Neural cell (in vitro differentiated cells): ENCODE data around the gene MED26.

Experiments used
- CTCF ChIP-seq: fragments of 450-650 bp; IDR thresholded peaks from 2 replicates; pipeline ENCODE4 v1.5.1; 2014; ENCODE audit warnings: antibody characterized with exemption, mild to moderate bottlenecking, moderate library complexity; ENCODE audit not compliant: poor library complexity, severe bottlenecking
- EP300 ChIP-seq: fragments of 450-650 bp; conservative IDR thresholded peaks from 2 replicates; pipeline ENCODE4 v1.6.1; 2014; ENCODE audit warnings: antibody characterized with exemption, mild to moderate bottlenecking, moderate library complexity; ENCODE audit not compliant: poor library complexity, severe bottlenecking
- POLR2AphosphoS5 ChIP-seq: IDR thresholded peaks from 2 replicates; pipeline ENCODE4 v1.6.1; 2012

DNA sequence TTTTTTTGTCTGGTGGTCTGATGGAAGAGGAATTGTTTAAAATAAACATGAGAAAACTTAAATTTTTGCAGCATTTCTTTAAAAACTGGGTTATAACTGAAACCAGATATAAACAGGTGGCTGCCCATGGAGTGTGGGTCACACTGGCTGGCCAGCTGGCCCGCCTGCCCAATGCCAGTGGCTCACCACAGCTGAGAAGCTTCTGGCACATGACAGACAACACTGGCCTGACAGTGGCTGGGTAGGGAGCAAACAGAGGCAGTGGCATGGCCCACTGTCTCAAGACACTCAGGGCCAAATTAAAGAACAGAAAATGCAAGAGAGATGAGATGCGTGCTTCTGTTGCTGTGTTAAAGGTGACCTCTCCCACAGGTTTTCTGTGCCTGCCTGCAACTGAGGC lies 52.7 kb downstream of the MED26 start:
- TF ChIP-seq POLR2AphosphoS5 (no peak), EP300 (no peak), CTCF (no peak)
